GM21786 (cell line): ENCODE results near the gene NUFIP2.
"Not testable (repeated sequence)": the region's sequence is repeated elsewhere in the genome, so short reads cannot be mapped to it uniquely, and the experiment has no call there.

Experiments
- ATAC-seq: cut with Tn5 transposase; IDR thresholded peaks from one replicate; pipeline ENCODE4 v1.9.1; 2021; ENCODE audit not compliant: unreplicated experiment

NUFIP2 gene

DNA sequence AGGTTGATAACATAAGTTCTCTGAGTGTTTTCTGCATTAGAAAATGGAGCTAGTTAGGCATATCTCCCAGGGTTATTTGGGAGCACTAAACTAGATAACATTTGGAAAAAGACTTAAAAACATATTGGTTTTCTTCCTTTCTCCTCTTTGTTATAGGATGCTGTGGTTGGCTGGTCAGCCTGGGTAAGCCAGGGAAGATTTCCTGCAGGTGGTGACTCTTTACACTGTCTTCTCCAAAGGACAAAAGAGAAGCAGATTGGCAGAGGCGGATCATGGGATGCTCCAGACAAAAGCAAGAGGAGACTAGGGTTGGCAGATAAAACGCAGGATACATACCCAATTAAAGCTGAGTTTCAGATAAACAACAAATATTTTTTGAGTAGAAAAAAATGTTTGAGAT lies 53.5 kb downstream of the NUFIP2 start:
- ATAC-seq: no peak

DNA sequence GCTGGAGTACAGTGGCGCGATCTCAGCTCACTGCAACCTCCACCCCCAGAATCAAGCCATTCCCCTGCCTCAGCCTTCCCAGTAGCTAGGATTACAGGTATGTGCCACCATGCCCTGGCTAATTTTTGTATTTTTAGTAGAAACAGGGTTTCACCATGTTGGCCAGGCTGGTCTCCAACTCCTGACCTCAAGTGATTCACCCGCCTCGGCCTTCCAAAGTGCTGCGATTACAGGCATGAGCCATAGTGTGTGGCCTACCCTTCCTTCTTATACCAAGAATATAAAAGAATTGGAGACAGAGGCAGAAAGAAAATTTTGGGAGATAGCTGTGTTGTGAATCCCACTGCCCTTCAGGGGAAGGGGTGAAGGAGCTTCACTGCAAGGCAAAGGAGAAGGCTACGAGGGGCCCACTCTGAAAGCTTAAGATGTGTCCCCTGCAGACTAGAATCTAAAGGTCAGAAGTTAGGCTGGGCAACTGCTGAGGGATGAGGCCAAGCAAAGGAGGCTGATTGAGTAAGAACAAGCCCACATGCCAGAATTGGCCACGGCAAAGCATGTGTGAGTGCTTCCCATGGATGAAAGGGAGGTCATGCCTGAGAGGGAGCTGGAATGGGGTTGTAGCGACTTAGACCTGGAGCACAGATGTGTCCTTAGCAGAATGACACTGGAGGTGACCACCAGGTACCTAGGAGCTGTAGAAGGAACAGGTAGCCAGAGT lies 55.7 kb downstream of the NUFIP2 start:
- no peak for ATAC-seq

DNA sequence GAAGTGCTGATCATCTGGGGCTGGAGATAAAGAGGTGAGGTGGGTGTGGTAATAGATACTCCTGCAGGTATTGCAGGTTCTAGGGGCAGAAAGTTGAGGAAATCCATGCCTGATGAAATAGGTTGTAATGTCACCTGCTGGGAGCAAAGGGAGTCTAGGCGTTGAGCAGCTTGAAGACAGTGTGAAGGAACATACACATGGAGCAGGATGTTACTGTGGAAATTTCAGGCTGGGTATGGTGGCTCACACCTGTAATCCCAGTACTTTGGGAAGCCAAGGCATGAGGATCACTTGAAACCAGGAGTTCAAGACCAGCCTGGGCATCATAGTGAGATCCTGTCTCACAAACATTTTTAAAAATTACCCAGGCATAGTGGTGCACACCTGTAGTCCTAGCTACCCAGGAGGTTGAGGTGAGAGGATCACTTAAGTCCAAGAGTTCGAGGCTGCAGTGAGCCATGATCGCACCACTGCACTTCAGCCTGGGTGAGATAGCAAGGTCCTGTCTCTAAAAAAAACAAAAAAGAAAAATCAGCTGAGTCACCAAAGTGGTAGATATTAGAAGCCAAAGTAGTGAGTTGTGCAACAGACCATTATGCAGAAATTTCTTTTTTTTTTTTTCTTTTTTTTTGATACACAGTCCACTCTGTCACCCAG lies 56.3 kb downstream of the NUFIP2 start:
- no peak for ATAC-seq

- no peak for ATAC-seq
Observed at GRCh38 chr17:29235904-29236303, 58.0 kb downstream of the NUFIP2 start.

DNA sequence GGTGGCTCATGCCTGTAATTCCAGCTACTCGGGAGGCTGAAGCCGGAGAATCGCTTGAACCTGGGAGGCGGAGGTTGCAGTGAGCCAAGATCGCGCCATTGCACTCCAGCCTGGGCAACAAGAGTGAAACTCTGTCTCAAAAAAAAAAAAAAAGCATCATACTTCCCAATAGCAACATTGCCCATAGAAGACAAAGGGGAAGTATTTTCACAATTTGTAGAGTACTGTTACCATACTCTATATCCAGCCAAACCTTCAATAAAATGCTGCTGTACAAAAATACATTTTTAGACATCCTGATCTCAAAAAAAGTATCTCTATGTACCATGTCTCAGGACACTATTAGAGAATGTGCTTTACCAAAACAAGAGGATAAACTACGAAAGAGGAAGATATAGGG lies 59.0 kb downstream of the NUFIP2 start:
- ATAC-seq: not testable (repeated sequence)

DNA sequence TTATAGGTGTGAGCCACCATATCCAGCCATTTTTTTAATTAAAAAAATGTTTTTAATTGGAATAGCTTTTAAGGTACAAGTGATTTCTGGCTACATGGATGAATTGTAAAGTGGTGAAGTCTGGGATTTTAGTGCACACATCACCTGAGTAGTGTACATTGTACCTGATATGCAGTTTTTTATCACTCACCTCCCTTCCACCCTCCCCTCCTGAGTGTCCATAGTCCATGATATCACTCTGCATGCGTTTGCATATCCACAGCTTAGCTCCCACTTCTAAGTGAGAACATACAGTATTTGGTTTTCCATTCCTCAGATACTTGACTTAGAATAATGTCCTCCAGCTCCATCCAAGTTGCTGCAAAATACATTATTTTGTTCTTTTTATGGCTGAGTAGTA lies 60.6 kb downstream of the NUFIP2 start:
- no peak for ATAC-seq

DNA sequence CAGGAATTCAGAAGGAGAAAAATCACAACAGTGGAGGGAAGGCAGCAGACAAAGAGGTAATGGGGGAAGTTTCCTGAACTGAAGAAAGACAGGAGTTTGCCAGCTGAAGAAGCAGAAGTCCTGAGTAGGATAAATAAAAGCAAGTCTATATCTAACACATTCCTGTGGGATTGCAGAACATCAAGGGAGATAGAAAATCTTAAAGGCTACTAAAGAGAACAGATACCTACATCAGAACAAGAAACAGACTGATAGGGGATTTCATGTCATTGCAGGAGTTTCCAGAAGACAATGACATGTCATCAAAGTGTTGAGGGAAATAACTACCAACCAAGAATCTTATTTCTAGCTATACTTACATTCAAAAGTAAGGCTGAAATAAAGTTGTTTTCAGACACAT lies 68.6 kb downstream of the NUFIP2 start:
- no peak for ATAC-seq

DNA sequence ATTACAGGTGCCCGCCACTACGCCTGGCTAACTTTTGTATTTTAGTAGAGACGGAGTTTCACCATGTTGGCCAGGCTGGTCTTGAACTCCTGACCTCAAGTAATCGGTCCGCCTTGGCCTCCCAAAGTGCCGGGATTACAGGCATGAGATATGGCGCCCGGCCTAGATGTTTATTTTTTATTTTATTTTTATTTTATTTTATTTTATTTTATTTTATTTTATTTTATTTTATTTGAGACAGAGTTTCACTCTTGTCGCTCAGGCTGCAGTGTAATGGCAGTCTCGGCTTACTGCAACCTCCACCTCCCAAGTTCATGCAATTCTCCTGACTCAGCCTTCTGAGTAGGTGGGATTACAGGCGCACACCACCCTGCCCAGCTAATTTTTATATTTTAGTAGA lies 72.6 kb downstream of the NUFIP2 start:
- ATAC-seq: not testable (repeated sequence)

GRCh38 chr17:29219378-29220047 lies 74.4 kb downstream of the NUFIP2 start:
- peak; percentile 66 for ATAC-seq

GRCh38 chr17:29216856-29217255 lies 77.1 kb downstream of the NUFIP2 start:
- ATAC-seq: no peak

DNA sequence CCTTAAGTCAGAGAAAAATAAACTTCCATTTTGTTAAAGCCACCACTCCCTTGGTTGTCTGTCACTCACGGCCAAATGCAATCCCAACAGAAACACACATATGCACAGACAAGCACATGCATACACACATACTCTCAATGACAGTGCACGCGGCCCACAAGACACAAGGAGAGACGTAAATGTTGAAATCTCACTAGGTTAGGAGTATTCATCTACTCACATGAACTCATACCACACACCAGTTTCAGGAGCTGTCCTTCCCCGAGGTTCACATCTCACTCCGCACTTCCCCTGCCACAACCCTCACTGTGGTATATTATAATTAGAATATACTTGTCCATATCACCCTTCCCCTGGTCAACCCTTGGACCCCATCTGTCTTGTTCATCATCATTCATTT lies 77.8 kb downstream of the NUFIP2 start:
- no peak for ATAC-seq

DNA sequence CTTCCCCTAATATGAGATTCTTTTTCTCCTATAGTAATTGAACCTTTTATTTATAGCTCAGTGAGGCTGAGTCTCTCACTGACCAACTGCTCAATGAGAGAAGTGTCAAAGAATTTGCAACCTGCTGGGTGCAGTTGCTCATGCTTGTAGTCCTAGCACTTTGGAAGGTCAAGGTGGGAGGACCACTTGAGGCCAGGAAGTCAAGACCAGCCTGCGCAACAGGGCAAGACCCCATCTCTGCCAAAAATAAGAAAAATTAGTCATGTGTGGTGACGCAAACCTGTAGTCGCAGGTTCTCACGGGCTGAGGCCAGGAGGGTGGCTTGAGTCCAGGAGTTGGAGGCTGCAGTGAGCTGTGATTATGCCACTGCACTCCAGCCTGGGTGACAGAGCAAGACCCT lies 78.2 kb downstream of the NUFIP2 start:
- no peak for ATAC-seq

DNA sequence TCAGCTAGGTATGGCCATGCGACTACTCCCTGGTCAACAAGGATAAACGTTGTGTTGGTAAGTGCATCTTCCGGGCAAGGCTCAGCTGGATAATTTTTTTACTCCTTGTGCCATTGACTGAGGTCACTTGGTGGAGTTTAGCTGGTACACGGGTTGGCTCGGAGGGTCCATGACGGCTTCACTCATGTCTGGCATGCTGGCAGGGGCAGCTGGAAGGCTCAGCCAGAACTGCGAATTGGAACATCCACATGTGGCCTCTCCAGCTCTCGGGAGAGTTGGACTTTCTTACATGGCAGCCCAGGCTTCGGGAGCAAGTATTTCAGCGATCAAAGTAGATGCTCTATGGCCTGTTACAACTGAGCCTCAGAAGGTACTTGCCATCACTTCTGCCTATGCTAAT lies 78.8 kb downstream of the NUFIP2 start:
- no peak for ATAC-seq

- no peak for ATAC-seq
Observed at GRCh38 chr17:29214215-29215146, 79.5 kb downstream of the NUFIP2 start.

- ATAC-seq: no peak
Observed at GRCh38 chr17:29212681-29213121, 81.2 kb downstream of the NUFIP2 start.

DNA sequence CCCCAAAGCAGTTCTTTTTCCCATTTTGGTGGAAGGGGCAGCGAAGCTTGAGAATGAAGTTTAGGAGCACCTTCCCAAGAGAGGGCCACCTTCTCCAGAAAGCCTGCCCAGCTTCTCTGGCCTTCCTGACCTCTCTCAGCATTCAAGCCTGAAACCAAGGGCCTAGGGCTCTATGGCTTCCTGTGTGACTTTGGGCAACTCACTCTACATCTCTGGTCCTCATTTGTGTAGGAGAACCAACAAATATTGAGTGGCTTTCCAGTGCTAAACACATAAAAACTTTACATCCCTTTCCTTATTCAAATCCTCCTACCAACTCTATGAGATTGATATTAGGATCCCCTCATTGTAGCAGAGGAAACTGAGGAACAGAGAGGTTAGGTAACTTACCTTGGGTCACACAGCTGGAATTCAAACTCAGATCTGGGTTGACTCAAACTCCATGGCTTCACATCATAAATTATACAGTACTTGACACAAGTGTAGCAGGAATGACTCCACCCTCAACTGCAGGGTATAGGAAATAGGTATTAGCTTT lies 81.8 kb downstream of the NUFIP2 start:
- ATAC-seq: no peak

- ATAC-seq: no peak
Observed at GRCh38 chr17:29210879-29211278, 83.1 kb downstream of the NUFIP2 start.

DNA sequence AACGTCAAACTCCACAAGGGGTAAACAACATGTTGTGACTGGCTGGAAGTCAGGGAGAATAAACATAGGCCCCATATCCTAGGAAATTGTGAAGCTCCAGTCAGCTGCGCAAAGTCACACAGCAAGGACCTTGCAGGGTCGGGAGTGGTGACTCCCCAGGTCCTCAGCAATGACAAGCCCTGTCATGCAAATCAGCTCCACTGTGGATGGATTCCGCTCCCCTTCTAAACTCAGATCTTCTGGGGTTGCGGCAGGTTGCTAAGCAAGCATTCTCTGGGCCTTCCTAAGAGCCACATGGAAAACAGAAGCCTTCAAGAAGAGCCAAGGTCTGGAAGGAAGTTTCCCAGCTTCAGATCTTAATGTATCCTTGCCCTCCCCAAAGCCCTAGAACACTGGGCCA lies 84.9 kb downstream of the NUFIP2 start:
- ATAC-seq: no peak

DNA sequence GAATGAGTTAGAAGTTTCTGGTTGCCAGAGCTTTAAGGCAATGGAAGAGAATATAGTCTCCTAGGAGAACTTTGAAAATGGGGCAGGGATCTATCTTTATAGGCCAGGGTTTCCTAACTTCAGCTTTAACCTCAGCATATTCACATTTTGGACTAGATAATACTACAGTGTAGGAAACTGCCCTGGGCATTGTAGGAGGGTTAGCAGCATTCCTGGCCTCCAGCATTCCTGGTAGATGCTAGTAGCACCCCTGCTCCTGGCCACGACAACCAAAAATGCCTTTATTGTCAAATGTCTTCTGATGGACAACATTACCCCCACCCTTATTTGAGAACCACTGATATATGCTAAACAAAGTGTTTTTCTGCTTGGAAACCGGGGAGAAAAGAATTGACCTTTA lies 86.0 kb downstream of the NUFIP2 start:
- no peak for ATAC-seq
